H9 (cell line): ENCODE data around the gene CDH13. TPM values are rescaled to one million over a fixed set of nuclear protein-coding genes. Genes with fewer than 3 reads are reported as not detected.

ENCODE experiments used
- DNase-seq: peaks from one replicate; pipeline ENCODE4 v3.0.0-alpha.2; 2017
- H2AFZ ChIP-seq: one replicate; pipeline ENCODE4 v1.6.1; 2013; ENCODE audit warnings: mild to moderate bottlenecking, low read length, control low read depth, moderate library complexity
- H2AK5ac ChIP-seq: 2 replicates; pipeline ENCODE4 v1.6.1; 2013; ENCODE audit warnings: low read length, control low read depth, mixed read lengths; ENCODE audit not compliant: insufficient read length
- H2BK120ac ChIP-seq: one replicate; pipeline ENCODE4 v1.6.1; 2013; ENCODE audit warnings: low read depth, mild to moderate bottlenecking, low read length, control low read depth, inconsistent platforms; ENCODE audit not compliant: poor library complexity, severe bottlenecking
- H2BK12ac ChIP-seq: 2 replicates; pipeline ENCODE4 v1.6.1; 2013; ENCODE audit warnings: low read length, control low read depth, mixed read lengths, low read depth; ENCODE audit not compliant: insufficient read length
- H2BK15ac ChIP-seq: 2 replicates; pipeline ENCODE4 v1.6.1; 2013; ENCODE audit warnings: low read depth, low read length, control low read depth
- H2BK20ac ChIP-seq: one replicate; pipeline ENCODE4 v1.6.1; 2013; ENCODE audit warnings: low read depth, mild to moderate bottlenecking, low read length, control low read depth, inconsistent platforms; ENCODE audit not compliant: poor library complexity, severe bottlenecking
- H2BK5ac ChIP-seq: 2 replicates; pipeline ENCODE4 v1.6.1; 2013; ENCODE audit warnings: low read length, control low read depth, mixed read lengths; ENCODE audit not compliant: insufficient read length
- H3K14ac ChIP-seq: 2 replicates; pipeline ENCODE4 v1.6.1; 2013; ENCODE audit warnings: low read length, control low read depth; ENCODE audit not compliant: insufficient read depth
- H3K18ac ChIP-seq: 2 replicates; pipeline ENCODE4 v1.6.1; 2013; ENCODE audit warnings: low read depth, mild to moderate bottlenecking, mixed read lengths, low read length, control low read depth; ENCODE audit not compliant: insufficient read length
- H3K23ac ChIP-seq: 2 replicates; pipeline ENCODE4 v1.6.1; 2013; ENCODE audit warnings: low read length, control low read depth, mixed read lengths, low read depth; ENCODE audit not compliant: insufficient read length
- H3K23me2 ChIP-seq: 2 replicates; pipeline ENCODE4 v1.6.1; 2013; ENCODE audit warnings: low read depth, mild to moderate bottlenecking, mixed read lengths, low read length, control low read depth; ENCODE audit not compliant: insufficient read length, poor library complexity, severe bottlenecking
- H3K27ac ChIP-seq: 2 replicates; pipeline ENCODE4 v1.5.1; 2013; ENCODE audit warnings: low read length, control low read depth, mixed read lengths, low read depth; ENCODE audit not compliant: insufficient read length
- H3K27me3 ChIP-seq: 2 replicates; pipeline ENCODE4 v1.6.1; 2013; ENCODE audit warnings: low read length, control low read depth, inconsistent platforms; ENCODE audit not compliant: insufficient read depth
- H3K4ac ChIP-seq: 2 replicates; pipeline ENCODE4 v1.6.1; 2013; ENCODE audit warnings: low read depth, mild to moderate bottlenecking, control low read depth, inconsistent platforms, low read length, moderate library complexity
- H3K4me1 ChIP-seq: 2 replicates; pipeline ENCODE4 v1.6.1; 2013; ENCODE audit warnings: low read length, control low read depth, inconsistent platforms; ENCODE audit not compliant: insufficient read depth
- H3K4me2 ChIP-seq: 2 replicates; pipeline ENCODE4 v1.6.1; 2013; ENCODE audit warnings: low read length, control low read depth, mixed read lengths; ENCODE audit not compliant: insufficient read length, insufficient read depth
- H3K56ac ChIP-seq: 2 replicates; pipeline ENCODE4 v1.6.1; 2013; ENCODE audit warnings: low read depth, mild to moderate bottlenecking, mixed read lengths, low read length, control low read depth; ENCODE audit not compliant: insufficient read length
- H3K79me1 ChIP-seq: 2 replicates; pipeline ENCODE4 v1.6.1; 2013; ENCODE audit warnings: low read depth, mild to moderate bottlenecking, moderate library complexity, low read length, control low read depth, inconsistent platforms; ENCODE audit not compliant: insufficient read depth, poor library complexity, severe bottlenecking
- H3K79me2 ChIP-seq: 2 replicates; pipeline ENCODE4 v1.6.1; 2013; ENCODE audit warnings: low read length, control low read depth, inconsistent platforms; ENCODE audit not compliant: insufficient read depth
- H3K9ac ChIP-seq: 2 replicates; pipeline ENCODE4 v1.6.1; 2013; ENCODE audit warnings: low read length, control low read depth, mixed read lengths; ENCODE audit not compliant: insufficient read length; ENCODE audit errors: extremely low read depth
- H3K9me3 ChIP-seq: one replicate; pipeline ENCODE4 v1.6.1; 2013; ENCODE audit warnings: low read depth, low read length, inconsistent platforms; ENCODE audit not compliant: control insufficient read depth
- H3T11ph ChIP-seq: one replicate; pipeline ENCODE4 v1.6.1; 2013; ENCODE audit warnings: mild to moderate bottlenecking, low read length, control low read depth, inconsistent platforms
- H4K20me1 ChIP-seq: one replicate; pipeline ENCODE4 v1.6.1; 2013; ENCODE audit not compliant: control insufficient read depth, insufficient read length, insufficient read depth
- H4K5ac ChIP-seq: 2 replicates; pipeline ENCODE4 v1.6.1; 2013; ENCODE audit warnings: low read depth, mild to moderate bottlenecking, mixed read lengths, low read length, control low read depth; ENCODE audit not compliant: insufficient read length
- H4K8ac ChIP-seq: replicated peaks from 2 replicates; pipeline ENCODE4 v1.6.1; 2013; ENCODE audit warnings: low read length, control low read depth, mixed read lengths, low read depth; ENCODE audit not compliant: insufficient read length
- H4K91ac ChIP-seq: 2 replicates; pipeline ENCODE4 v1.6.1; 2013; ENCODE audit warnings: low read depth, mild to moderate bottlenecking, moderate library complexity, mixed read lengths, low read length, control low read depth; ENCODE audit not compliant: insufficient read length
- H3K27ac Mint-ChIP-seq, 3 experiments: 2 replicates in 2 of 3; 3 replicates in 1 of 3; pipeline ENCODE4 v1.8.0; 2020 to 2021; ENCODE audit warnings: mixed read lengths in 3 of 3, mild to moderate bottlenecking in 1 of 3, moderate library complexity in 1 of 3
- H3K27me3 Mint-ChIP-seq: 2 replicates; pipeline ENCODE4 v1.8.0; 2021; ENCODE audit warnings: low read depth, mild to moderate bottlenecking, moderate library complexity, mixed read lengths
- H3K36me3 Mint-ChIP-seq, 3 experiments: 2 replicates in 2 of 3; 3 replicates in 1 of 3; pipeline ENCODE4 v1.8.0; 2020 to 2021; ENCODE audit warnings: low read depth in 3 of 3, mixed read lengths in 3 of 3; ENCODE audit not compliant: insufficient read depth in 1 of 3
- H3K4me1 Mint-ChIP-seq, 2 experiments: 2 replicates each; pipeline ENCODE4 v1.8.0; 2020; ENCODE audit warnings: mixed read lengths in 2 of 2
- H3K4me3 Mint-ChIP-seq, 2 experiments: 2 replicates in 1 of 2; 3 replicates in 1 of 2; pipeline ENCODE4 v1.8.0; 2020 to 2021; ENCODE audit warnings: mild to moderate bottlenecking in 2 of 2, mixed read lengths in 2 of 2, moderate library complexity in 1 of 2
- H3K9me3 Mint-ChIP-seq, 2 experiments: 2 replicates in 1 of 2; 3 replicates in 1 of 2; pipeline ENCODE4 v1.8.0; 2020; ENCODE audit warnings: mild to moderate bottlenecking in 2 of 2, mixed read lengths in 2 of 2, moderate library complexity in 1 of 2
- WGBS: extraction: QIAGEN DNeasy Blood & Tissue Kit; methylation state at CpG from one replicate; pipeline ENCODE4 v1.1.7; 2013; ENCODE audit warnings: missing lambda C conversion rate, low lambda C conversion rate, mixed read lengths; ENCODE audit not compliant: insufficient read length; ENCODE audit errors: extremely low coverage; 5-methylcytosine and 5-hydroxymethylcytosine counted together
- total RNA-seq: library from RNA; stranded (reverse); gene quantifications from 2 replicates; pipeline ENCODE4 v1.2.1, GENCODE V29; 2021
- TF ChIP-seq, protein P1 (sequence below): fragments of 200-600 bp; sonication (generic); conservative IDR thresholded peaks from 3 replicates; pipeline ENCODE4 v1.8.0; 2021; ENCODE audit warnings: antibody characterized with exemption, mild to moderate bottlenecking

The CDH13 gene
- total RNA-seq, 1 experiment from 2014 or later, result 1.5 TPM

- H3T11ph ChIP-seq, result no peak overlapping the region
- no peak overlapping the region for H3K23ac ChIP-seq
- H4K91ac ChIP-seq, result no peak overlapping the region
- no peak overlapping the region for H3K27ac ChIP-seq
- Mint-ChIP-seq H3K27me3 (peaks cover 5% of the 10 kb centered on the region), H3K36me3 (peaks cover 10 to 17% (median 13%) of the 10 kb centered on the region in 3 experiments), H3K9me3 (peaks cover 22 to 41% of the 10 kb centered on the region in 2 experiments), H3K27ac (no peak overlapping the region), H3K4me3 (no peak overlapping the region), H3K4me1 (peaks cover 0 to 4% of the 10 kb centered on the region in 2 experiments; a peak in 2 of 4 replicates)
- no peaks in the 10 kb centered on the region for H3K27me3 ChIP-seq
- no peak overlapping the region for H2BK5ac ChIP-seq
- no peak overlapping the region for H3K9ac ChIP-seq
- H4K5ac ChIP-seq, result no peak overlapping the region
- H3K23me2 ChIP-seq, result no peaks in the 10 kb centered on the region
- no peaks in the 10 kb centered on the region for H3K79me1 ChIP-seq
- no peak overlapping the region for H2AK5ac ChIP-seq
- no peaks in the 10 kb centered on the region for H3K79me2 ChIP-seq
- peaks cover 22% of the 10 kb centered on the region for H3K9me3 ChIP-seq
- no peak overlapping the region for H4K8ac ChIP-seq
- no peak overlapping the region for H2BK12ac ChIP-seq
- H2BK120ac ChIP-seq, result no peak overlapping the region
- no peak overlapping the region for H3K14ac ChIP-seq
- DNase-seq, result no peak
- no peak overlapping the region for H3K4me2 ChIP-seq
- WGBS, result no CpG with 5 or more reads among the region's 2 CpGs
- H3K18ac ChIP-seq, result no peak overlapping the region
- H3K4me1 ChIP-seq, result no peaks in the 10 kb centered on the region
- H2BK15ac ChIP-seq, result no peak overlapping the region
- no peaks in the 10 kb centered on the region for H4K20me1 ChIP-seq
- H2AFZ ChIP-seq, result no peak overlapping the region
- no peak overlapping the region for H2BK20ac ChIP-seq
- no peak overlapping the region for H3K4ac ChIP-seq
- TF ChIP-seq, protein P1, sequence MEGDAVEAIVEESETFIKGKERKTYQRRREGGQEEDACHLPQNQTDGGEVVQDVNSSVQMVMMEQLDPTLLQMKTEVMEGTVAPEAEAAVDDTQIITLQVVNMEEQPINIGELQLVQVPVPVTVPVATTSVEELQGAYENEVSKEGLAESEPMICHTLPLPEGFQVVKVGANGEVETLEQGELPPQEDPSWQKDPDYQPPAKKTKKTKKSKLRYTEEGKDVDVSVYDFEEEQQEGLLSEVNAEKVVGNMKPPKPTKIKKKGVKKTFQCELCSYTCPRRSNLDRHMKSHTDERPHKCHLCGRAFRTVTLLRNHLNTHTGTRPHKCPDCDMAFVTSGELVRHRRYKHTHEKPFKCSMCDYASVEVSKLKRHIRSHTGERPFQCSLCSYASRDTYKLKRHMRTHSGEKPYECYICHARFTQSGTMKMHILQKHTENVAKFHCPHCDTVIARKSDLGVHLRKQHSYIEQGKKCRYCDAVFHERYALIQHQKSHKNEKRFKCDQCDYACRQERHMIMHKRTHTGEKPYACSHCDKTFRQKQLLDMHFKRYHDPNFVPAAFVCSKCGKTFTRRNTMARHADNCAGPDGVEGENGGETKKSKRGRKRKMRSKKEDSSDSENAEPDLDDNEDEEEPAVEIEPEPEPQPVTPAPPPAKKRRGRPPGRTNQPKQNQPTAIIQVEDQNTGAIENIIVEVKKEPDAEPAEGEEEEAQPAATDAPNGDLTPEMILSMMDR, result no peak
- no peak overlapping the region for H3K56ac ChIP-seq
Observed at GRCh38 chr16:83666449-83666848, 1039.7 kb downstream of the CDH13 start.
